ENCODE data around the gene S100A5.

GRCh38 chr1:153494976-153495535 lies 45.7 kb downstream of the S100A5 start:
- TF ChIP-seq CTCF (IDR thresholded peaks at IDR 0.05; ENCODE audit: low read length) (peak; percentile 98), EZH2 (optimal IDR thresholded peaks at IDR 0.05; ENCODE audit: low read depth, low read length) (no peak), EZH2phosphoT487 (IDR thresholded peaks at IDR 0.05; ENCODE audit: low read length) (no peak)

All from MM.1S (cell line).